COR-L47 (cell line): ENCODE measurements around the gene TJP2.

Experiments used
- DNase-seq: peaks from one replicate; lab custom pipeline; 2025; lab: John Stamatoyannopoulos, UW

The TJP2 gene

DNA sequence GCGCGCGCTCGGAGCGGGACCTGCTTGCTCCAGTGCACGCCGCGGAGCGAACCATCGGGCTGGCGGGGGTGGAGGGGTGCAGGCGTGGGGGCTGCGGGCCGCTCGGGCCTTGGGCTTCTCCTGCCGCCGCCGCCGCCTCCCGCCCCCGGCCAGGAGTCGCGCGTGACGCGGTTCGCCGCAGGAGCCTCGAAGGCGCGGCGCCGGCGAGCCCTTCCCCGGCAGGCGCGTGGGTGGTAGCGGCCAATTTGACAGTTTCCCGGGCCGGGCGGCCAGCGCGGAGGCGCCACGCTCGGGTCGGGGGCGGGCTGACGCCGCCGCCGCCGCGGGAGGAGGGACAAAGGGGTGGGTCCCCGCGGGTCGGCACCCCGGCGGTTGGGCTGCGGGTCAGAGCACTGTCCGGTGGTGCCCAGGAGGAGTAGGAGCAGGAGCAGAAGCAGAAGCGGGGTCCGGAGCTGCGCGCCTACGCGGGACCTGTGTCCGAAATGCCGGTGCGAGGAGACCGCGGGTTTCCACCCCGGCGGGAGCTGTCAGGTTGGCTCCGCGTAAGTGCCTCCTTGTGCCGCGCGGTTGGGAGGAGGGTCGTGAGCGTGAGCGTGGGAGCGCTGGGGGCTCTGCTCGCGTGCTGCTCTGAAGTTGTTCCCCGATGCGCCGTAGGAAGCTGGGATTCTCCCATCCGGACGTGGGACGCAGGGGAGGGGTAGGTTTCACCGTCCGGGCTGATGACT lies at the start of gene TJP2:
TJP2 (plus strand) TSS at position 387 of the 725 bp plus-strand sequence; CDS start at position 483, 96 bp downstream.
- peak; percentile 19 for DNase-seq

DNA sequence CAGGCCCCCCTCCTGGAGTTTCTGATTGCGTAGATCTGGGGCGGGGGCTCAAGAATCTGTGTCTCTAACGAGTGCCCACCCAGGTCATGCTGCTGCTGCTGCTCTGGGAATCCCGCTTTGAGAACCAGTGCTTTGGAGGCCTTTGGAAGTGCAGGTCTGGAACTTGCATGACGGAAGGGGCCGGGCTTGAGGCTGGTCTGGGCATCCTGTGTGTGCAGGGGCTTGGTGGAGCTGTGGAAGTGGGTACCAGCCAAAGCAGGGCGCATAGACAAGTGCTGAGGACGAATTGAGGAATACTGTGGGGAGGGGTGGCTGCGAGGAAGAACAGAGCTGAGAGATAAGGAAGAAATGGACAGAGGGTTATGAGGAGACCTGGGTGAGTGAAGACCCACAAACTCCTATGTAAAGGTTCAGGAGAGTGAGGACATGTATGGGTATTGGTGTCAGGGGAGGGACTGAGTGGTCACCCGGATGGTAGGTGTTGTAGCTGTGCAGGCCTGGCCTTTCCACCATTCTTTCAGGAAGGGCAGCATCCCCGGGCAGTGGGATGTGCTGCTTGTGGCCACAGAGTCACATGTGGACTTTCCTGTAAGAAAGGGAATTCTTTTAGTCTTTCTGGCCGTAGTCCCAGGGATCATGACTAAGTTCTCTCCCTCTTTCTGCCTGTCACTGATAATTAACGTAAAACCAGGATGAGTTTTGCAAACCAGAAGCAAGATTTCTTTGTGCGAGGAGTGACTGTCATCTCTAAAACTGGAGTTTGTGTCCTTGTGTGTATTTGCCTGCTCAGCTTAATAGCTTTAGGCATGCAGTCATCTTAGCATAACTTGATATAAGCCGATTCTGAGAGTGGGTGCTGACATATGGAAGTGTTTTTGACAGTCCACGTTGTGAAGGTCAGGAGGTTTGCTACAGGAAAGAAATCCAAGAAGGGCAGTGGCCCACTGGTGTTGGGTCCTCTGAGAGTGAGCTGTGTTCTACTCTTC lies 43.3 kb upstream of the TJP2 start:
- no peak for DNase-seq

DNA sequence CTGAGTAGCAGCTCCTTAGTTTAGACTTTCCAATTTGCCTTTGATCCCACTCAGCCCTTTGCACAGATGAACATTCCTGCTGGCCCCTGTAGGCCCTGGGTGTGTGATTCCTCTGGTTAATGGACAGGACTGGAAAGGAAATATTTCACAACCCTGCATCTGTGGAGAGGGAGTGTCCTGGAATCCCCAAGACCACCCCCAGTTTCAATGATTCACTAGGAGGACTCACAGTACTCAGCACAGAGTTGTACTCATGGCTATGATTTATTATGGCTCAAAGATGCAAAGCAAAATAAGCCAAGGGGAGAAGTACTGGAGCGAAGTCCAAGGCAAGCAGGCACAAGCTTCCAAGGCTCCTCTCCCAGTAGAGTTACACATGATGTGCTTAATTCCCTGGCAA lies 42.4 kb upstream of the TJP2 start:
- DNase-seq: no peak

DNA sequence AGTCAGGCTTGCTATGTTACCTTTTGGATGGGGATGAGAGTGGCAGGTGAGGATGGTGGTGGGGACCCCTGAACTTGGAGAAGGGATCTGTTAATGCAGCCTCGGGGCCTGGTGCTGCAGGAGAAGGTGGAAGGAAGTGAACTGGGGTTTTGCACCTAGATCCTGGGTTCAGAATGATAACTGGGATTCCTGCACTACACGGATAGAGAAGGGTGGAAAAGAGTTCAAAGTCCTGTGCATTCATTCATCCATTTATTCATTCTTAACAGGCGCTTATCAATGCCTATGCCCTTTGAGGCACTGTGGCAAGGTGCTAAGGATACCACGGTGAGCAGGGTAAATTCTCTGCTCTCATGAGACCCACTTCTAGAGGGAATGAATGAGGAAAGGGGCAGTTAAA lies 41.7 kb upstream of the TJP2 start:
- no peak for DNase-seq

DNA sequence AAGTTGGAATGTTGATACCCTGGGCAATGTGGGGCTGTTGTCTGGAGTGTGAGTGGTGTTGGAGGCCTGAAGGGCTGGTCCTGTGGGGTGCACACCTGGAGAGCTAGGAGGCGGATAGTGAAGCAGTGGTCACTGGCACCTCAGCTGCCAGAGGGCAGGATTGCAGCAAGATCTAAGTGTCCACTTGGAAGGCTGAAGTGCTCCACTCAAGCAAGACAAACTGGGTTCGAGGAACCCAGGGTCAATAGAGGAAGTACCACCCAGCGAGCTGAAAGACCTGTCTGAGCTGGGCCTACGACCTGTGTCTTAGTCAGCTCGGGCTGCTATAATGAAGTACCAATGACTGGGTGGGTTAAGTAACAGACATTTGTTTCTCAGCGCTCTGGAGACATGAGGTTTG lies 39.7 kb upstream of the TJP2 start:
- no peak for DNase-seq

DNA sequence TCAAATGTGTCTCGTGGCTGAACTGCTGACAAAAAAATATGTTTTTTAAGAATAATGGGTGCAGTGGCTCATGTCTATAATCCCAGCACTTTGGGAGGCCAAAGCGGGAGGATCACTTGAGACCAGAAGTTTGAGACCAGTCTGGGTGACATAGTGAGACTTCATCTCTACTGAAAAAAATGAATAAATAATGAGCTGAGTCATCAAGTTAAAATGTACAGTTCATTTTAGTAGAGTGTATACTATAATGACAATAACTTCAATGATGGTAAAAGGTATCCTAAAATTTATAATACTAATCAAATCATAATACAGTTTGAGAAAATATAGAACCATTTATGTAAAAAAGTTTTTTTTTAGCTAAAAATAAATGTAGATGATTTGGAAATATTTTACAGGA lies 37.9 kb upstream of the TJP2 start:
- DNase-seq: no peak

DNA sequence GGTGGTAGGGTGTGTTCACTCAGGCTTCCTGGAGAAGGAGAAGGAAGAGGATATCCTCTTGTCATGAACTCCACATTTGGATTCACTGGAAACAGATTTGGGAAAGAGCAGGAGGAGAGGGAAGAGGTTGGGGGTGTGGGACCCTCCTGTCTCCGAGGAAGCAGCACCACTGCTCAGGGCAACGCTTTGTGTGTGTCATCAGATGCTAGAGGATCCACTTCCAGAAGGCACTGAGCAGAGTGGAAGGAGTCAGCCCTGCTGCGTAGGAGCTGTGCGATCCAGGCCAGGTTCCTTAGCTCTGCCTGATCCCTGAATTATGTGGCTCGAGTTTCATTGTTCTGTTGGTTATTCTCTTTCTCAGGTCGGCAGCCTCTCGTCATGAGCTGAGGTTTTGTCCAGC lies 37.3 kb upstream of the TJP2 start:
- no peak for DNase-seq

DNA sequence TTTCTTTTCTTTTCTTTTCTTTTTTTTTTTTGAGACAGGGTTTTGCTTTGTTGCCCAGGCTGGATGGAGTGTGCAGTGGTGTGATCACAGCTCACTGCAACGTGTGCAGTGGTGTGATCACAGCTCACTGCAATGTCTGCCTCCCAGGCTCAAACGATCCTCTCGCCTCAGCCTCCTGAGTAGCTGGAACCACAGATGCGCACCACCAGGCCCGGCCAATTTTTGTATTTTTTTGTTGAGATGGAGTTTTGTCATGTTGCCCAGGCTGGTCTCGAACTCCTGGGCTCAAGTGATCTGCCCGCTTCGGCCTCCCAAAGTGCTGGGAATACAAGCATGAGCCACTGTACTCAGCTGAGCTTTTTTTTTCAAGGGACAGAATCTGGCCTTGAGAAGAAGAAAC lies 36.8 kb upstream of the TJP2 start:
- DNase-seq: no peak

DNA sequence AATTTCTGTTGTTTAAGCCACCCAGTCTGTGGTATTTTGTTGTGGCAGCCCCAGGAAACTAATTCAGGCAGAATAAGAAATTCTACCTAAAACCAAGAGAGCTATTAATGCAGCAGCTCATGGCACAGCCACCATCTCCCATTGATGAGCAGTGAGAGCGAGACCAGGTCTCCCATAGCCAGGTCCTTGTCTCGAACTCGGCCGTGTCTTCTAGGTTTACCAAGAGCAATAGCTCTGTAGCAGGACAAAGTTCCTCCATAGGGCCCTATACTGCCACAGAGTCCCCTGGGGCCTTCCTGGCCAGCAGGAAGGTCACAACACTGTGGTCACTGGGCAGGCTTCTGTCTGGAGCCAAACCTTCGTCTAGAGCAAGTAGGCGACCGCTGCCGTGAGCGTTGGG lies 34.5 kb upstream of the TJP2 start:
- no peak for DNase-seq

DNA sequence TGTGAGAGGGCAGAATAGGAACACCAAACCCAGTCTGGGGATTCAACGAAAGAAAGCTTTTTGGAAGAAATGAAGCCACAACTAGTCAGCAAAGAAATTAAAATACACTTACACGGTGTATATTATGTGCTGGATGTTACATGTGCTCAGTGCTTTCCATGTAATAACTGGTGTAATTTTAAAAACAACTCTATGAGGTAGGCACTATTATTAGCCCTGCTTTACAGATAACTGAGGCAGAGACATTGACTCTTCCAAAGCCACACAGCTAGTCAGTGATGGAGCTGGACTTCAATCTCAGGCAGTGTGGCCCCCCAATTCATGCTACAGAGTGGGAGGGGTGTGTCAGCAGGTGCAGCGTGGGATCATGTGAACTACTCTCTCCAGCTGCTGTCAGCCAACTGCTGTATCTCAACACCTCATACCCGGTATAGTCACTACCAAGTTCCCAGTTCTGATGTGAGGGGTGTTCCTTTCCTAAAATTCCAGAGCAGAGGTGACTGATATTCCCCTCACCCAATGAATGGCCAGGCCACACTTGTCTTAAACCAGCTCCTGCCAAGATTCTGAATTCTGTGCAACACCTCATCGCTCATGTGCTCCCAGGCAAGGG lies 33.8 kb upstream of the TJP2 start:
- DNase-seq: no peak

DNA sequence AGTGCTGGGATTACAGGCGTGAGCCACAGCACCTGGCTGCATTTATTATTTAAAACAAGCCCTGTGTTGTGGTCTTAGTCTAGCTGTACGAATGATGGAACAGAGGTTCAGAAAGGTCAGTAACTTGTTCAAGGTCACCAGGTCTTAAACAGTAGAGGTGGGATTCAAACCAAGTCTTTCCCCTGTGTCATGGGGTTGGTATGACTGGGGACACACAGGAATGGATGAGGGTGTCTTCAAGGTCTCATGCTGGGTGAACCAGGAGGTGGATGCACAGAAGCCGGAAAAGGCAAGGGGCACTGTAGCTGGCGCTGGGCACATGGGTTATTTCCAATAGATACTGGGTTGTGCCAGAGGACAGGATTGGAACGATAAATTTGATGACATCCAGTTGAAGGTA lies 32.2 kb upstream of the TJP2 start:
- DNase-seq: no peak

DNA sequence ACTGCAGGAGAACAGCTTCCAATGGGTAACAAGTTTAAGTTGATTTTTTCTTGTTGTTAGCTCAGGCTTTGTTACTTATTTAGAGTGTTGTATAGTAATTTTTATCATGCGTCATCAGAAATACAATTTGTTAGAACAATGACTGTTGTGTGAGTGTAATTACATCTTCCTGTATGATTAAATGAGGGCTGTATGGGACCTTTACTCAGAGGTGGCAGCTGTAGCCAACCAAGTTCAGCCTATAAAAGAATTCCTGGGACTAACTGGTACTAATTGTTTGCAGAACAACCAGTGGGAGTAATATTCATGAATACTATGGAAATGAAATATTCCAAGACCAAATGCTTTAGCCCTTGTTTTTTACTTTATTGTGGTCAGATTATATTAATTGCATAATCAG lies 30.8 kb upstream of the TJP2 start:
- no peak for DNase-seq

DNA sequence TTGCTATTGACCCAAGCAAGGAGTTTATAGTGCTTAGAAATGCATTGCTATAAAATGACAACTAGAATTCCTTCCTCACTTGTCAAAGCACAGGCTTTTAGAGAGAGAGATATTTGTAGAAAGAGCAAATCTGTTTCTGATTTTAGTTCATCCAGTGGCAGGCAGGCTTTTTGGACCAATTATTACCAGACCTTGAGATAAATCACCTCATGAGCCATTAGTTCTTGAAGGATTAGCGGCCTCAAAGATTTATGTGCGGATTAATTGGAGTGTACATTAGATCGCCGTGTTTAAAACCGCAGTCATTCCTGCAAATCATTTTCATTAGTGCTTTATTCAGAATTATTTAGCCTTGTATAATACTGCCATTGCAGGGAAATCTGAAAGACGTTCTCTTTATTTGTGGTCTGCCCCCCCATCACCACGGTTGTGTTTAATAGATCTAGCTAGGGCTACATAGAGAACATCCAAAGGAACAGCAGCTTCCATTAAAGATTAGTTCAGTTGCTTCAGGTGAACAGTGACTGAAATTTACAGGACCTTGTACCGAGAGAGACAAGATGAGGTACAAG lies 28.8 kb upstream of the TJP2 start:
- DNase-seq: no peak

DNA sequence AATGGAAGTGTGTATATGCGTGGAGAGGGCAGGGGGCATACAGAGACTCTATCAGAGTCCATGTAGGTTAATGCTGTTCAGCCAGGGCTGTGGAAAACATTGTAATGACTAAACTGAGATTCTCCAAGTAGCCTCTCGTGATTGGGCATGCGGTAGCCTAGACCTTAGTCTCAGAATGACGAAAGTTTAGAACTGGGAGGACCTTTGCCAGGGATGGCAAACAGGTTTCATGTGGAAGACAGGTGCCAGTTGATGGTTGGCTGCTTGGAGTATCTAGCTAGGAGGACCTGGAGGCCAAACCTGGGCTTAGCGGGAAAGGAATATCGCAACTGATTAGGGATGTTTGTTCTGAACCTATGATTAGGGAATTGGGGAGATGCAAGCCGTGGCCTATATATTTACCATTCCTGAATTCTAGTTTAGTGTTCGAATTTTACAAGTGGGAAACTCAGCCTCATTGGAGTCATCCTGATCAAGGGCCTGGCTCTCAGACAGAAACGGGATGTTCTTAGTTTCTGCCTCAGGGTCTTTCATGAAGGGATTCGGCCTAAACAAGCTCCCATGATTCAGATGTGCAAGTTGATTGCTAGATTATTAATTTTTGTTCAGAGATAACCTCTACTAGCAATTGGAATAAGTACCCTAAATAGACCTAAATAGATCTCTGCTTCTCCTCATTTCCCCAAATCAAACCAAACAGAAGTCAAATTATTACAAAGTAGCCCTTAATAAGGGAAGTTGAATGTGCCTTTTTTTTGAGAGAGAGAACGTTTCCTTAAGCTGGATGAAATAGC lies 26.8 kb upstream of the TJP2 start:
- DNase-seq: no peak

DNA sequence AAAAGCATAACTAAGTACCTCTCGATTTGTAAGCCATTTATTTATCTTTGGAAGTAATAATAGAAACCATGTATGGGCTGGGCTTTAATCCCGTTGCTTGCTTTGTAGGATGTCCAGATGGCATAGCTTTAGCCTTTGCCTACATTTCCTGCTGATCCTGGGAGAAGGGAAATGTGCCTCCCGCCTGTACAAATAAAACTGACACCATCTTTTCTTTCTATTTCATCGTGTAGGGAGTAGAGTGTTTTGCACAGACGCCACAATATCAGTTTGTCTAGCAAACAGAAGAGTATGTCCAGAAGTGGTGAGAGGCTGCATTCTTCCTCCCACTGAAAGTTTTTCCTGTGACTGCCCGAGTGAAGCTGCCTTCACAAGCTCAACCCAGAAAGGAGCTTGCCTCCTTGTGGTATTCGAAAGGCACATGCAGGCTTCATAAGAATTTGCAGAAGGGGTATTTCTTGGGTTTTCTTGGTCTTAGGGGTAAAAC lies 24.7 kb upstream of the TJP2 start:
- no peak for DNase-seq

DNA sequence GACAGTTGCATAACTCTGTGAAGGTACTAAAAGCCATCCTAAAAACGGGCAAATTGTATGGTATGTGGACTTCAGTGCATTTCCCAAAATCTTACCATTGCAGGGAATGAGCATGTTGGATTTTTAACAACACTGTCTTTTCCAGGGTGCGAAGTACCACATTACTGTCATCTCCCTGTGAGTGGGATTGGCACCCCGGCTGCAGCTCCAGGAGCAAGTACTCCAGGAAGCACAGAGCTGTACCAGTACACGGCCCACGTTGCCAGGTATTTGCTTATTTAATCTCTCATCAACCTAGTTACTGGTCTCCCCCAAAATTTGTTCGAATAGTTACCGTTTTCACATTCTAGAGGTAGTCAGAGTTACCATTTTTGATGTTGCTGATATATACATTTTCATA lies 22.6 kb upstream of the TJP2 start:
- DNase-seq: no peak

DNA sequence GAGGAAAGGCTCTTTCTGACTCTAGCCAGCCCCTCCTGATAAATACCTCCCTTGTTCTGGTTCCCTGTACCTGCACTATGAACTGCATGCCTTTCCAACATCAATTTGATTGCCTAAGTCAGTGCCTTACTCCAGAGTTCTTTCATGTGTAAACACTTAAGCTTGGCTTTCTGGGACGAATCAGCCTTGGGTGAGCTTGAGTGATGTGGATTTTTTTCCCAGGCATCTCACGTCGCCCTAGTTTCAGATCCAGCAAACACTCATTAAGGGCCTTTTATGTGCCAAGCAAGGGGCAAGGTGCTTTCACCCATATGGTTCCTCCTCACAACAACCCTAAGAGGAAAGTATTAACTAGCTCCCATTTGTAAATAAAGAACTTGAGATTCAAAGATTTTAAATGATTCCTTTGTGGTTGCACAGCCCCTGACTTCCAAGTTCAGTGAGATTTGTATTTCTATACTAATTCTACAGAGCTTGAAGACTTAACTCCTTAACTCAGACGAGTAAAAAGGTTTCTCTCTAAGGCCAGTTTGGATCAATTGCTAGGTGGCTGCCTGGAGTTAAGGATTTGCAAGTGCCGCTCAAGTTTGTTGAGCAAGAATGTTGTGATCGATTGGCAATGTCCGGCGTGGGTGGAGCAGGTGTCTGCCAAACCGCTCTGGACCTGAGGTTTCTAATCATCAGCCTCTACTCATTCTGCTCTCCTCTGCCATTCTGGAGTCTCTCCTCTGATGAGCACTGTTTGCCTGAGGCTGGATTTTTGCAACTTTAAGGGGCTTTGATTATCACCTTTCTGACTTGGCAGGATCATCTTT lies 20.2 kb upstream of the TJP2 start:
- DNase-seq: no peak

DNA sequence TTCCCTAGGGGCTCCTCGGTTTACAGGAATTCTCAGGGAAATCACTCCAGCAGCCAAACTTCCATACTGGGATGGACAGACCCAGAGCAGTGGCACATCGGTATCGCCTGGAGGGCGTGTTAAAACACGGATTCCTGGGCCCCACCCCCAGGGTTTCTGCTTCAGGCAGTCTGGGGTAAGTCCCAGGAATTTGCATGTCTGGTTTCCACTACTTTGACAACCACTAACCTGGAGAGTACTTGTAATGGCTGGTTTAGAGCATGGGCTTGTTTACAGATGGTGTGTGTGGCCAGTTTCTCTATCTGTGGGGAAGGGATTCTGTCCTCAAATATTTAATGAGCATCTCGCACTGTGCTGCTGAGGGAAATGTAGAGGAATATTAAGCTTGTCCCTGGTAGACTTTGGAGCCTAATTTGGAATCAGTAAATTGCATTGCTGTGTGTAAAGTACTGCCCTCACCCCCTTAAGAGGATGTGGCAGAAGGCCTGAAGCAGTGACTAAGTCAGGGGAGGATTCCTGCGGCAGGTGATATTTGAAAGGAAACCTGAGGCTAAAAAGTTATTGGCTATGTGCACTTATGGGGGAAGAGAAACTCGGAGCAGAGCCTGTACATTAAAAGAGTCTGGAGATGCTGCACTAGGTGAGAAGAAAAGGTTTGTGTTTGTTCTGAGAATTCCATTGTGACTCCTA lies 18.6 kb upstream of the TJP2 start:
- DNase-seq: no peak

DNA sequence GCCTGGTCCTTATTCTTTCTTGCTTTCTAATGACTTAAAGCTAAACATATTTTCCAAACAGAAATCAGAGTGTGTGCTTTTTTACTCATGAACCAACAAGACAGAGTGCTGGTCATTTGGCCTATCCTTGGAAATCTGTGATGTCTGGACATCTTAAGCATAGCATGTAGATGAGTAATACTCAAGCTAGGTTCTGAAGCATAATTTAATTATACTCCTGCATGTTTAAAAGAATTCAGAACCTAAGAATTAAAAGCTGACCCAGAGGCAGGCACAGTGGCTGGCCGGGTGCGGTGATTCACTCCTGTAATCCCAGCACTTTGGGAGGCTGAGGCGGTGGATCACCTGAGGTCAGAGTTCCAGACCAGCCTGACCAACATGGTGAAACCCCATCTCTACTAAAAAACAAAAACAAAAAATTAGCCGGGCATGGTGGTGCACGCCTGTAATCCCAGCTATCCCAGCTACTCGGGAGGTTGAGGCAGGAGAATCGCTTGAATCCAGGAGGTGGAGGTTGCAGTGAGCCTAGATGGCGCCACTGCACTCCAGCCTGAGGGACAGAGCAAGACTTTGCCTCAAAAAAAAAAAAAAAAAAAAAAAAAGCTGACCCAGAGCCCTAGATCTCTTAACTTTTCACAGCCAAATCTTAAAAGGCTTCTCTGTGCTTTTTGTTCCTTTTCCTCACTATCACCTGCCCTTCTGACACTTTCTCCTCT lies 16.2 kb upstream of the TJP2 start:
- no peak for DNase-seq
